GM23338 (cell line): ENCODE data around the gene SH2D2A. TPM values are rescaled to one million over a fixed set of nuclear protein-coding genes. Genes with fewer than 3 reads are reported as not detected.

Experiments used
- ATAC-seq: fragments of 200-7000 bp; cut with Tn5 transposase; 3 replicates; pipeline ENCODE4 v1.9.1; 2020
- DNase-seq: peaks from one replicate; pipeline ENCODE4 v3.0.0-alpha.2; 2015; ENCODE audit warnings: low spot score
- H2AFZ ChIP-seq: fragments of 200-600 bp; sonication (generic); 2 replicates; pipeline ENCODE4 v1.8.0; 2016; ENCODE audit warnings: antibody characterized with exemption, mild to moderate bottlenecking, moderate library complexity
- H3F3A ChIP-seq: fragments of 200-600 bp; sonication (generic); replicated peaks from 2 replicates; pipeline ENCODE4 v1.8.0; 2017; ENCODE audit warnings: antibody characterized with exemption, mixed run types, low read depth
- H3K27ac ChIP-seq: fragments of 200-600 bp; sonication (generic); 2 replicates; pipeline ENCODE4 v1.6.1; 2016; ENCODE audit warnings: low read depth
- H3K27me3 ChIP-seq: fragments of 200-600 bp; sonication (generic); 2 replicates; pipeline ENCODE4 v1.8.0; 2016; ENCODE audit warnings: mild to moderate bottlenecking, mixed run types, moderate library complexity; ENCODE audit not compliant: insufficient read depth
- H3K36me3 ChIP-seq: fragments of 200-600 bp; sonication (generic); 2 replicates; pipeline ENCODE4 v1.8.0; 2016; ENCODE audit warnings: mild to moderate bottlenecking; ENCODE audit not compliant: insufficient read depth
- H3K4me1 ChIP-seq: fragments of 200-600 bp; sonication (generic); 2 replicates; pipeline ENCODE4 v1.8.0; 2016; ENCODE audit warnings: mild to moderate bottlenecking, moderate library complexity; ENCODE audit not compliant: insufficient read depth
- H3K4me2 ChIP-seq: fragments of 200-600 bp; sonication (generic); 2 replicates; pipeline ENCODE4 v1.7.1; 2017; ENCODE audit warnings: mixed run types
- H3K4me3 ChIP-seq: fragments of 200-600 bp; sonication (generic); 2 replicates; pipeline ENCODE4 v1.6.1; 2016; ENCODE audit warnings: mixed run types
- H3K79me2 ChIP-seq: fragments of 200-600 bp; sonication (generic); replicated peaks from 2 replicates; pipeline ENCODE4 v1.8.0; 2017; ENCODE audit warnings: mild to moderate bottlenecking; ENCODE audit not compliant: insufficient read depth
- H3K9me2 ChIP-seq: fragments of 200-600 bp; sonication (generic); 2 replicates; pipeline ENCODE4 v1.8.0; 2017; ENCODE audit not compliant: insufficient read depth
- H4K20me1 ChIP-seq: fragments of 200-600 bp; sonication (generic); replicated peaks from 2 replicates; pipeline ENCODE4 v1.8.0; 2017; ENCODE audit warnings: mild to moderate bottlenecking; ENCODE audit not compliant: insufficient read depth
- H3K27ac Mint-ChIP-seq: 2 replicates; pipeline ENCODE4 v1.8.0; 2020; ENCODE audit warnings: inconsistent platforms, mild to moderate bottlenecking, moderate library complexity, mixed read lengths
- H3K27me3 Mint-ChIP-seq: 3 replicates; pipeline ENCODE4 v1.8.0; 2022; ENCODE audit warnings: low read depth, mild to moderate bottlenecking, moderate library complexity, mixed read lengths, inconsistent platforms; ENCODE audit not compliant: insufficient read depth, poor library complexity
- H3K36me3 Mint-ChIP-seq: 3 replicates; pipeline ENCODE4 v1.8.0; 2021; ENCODE audit warnings: low read depth, mild to moderate bottlenecking, inconsistent platforms, moderate library complexity, mixed read lengths
- H3K4me1 Mint-ChIP-seq: 3 replicates; pipeline ENCODE4 v1.8.0; 2020; ENCODE audit warnings: mild to moderate bottlenecking, inconsistent platforms, mixed read lengths
- H3K4me3 Mint-ChIP-seq: 3 replicates; pipeline ENCODE4 v1.8.0; 2021; ENCODE audit warnings: moderate library complexity, mild to moderate bottlenecking, inconsistent platforms, mixed read lengths
- H3K9me3 Mint-ChIP-seq: 3 replicates; pipeline ENCODE4 v1.8.0; 2020; ENCODE audit warnings: moderate library complexity, mild to moderate bottlenecking, inconsistent platforms, mixed read lengths
- CTCF ChIP-seq, 2 experiments: fragments of 200-600 bp in 1 of 2; sonication (generic) in 1 of 2; conservative IDR thresholded peaks; 2 replicates each; pipeline versions ENCODE4 v1.5.1 to v1.6.1; 2016 to 2017; ENCODE audit warnings: antibody characterized with exemption in 2 of 2, low read depth in 2 of 2, mild to moderate bottlenecking in 2 of 2, moderate library complexity in 1 of 2
- ETS1 ChIP-seq: IDR thresholded peaks from 2 replicates; pipeline ENCODE4 v1.6.1; 2016; ENCODE audit warnings: antibody characterized with exemption
- EZH2 ChIP-seq: fragments of 200-600 bp; sonication (generic); IDR thresholded peaks from one replicate; pipeline ENCODE4 v1.8.0; 2017; ENCODE audit warnings: antibody characterized with exemption, mild to moderate bottlenecking, low read depth; ENCODE audit not compliant: unreplicated experiment
- EZH2phosphoT487 ChIP-seq: fragments of 200-600 bp; sonication (generic); IDR thresholded peaks from one replicate; pipeline ENCODE4 v1.8.1; 2018; ENCODE audit warnings: antibody characterized with exemption; ENCODE audit not compliant: unreplicated experiment
- POLR2AphosphoS5 ChIP-seq: IDR thresholded peaks from 2 replicates; pipeline ENCODE4 v1.6.1; 2016; ENCODE audit warnings: antibody characterized with exemption, low read depth
- REST ChIP-seq: IDR thresholded peaks from one replicate; pipeline ENCODE4 v1.6.1; 2018; ENCODE audit warnings: antibody characterized with exemption; ENCODE audit not compliant: unreplicated experiment
- STAT1 ChIP-seq: IDR thresholded peaks from one replicate; pipeline ENCODE4 v1.6.1; 2016; ENCODE audit warnings: antibody characterized with exemption; ENCODE audit not compliant: unreplicated experiment
- ZNF114 ChIP-seq: fragments of 250-450 bp; sonication (Bioruptor Pico); IDR thresholded peaks from 2 replicates; pipeline ENCODE4 v1.5.0; 2020; ENCODE audit warnings: mild to moderate bottlenecking, moderate library complexity
- ZNF331 ChIP-seq: fragments of 250-450 bp; sonication (Bioruptor Pico); IDR thresholded peaks from 2 replicates; pipeline ENCODE4 v1.5.0; 2020; ENCODE audit warnings: low read depth, mild to moderate bottlenecking, moderate library complexity
- ZNF462 ChIP-seq: fragments of 250-450 bp; sonication (Bioruptor Pico); IDR thresholded peaks from 2 replicates; pipeline ENCODE4 v1.5.0; 2020; ENCODE audit warnings: mild to moderate bottlenecking, moderate library complexity
- polyA plus RNA-seq: library from polyadenylated mRNA; unstranded; fragments of >200 nt; fragmentation: Nextera tagmentation; extraction: Ambion mirVana; gene quantifications from 2 replicates; pipeline ENCODE4 v1.2.1, GENCODE V29; 2016
- total RNA-seq: library from RNA; depleted of rRNA; stranded (reverse); fragments of >200 nt; shearing (Covaris generic); gene quantifications from 2 replicates; pipeline ENCODE4 v1.2.3, GENCODE V29; 2014

Gene SH2D2A
- total and polyA plus RNA-seq, 2 experiments from 2014 or later = 5.5 to 11.5 TPM

- DNase-seq (no peak), ATAC-seq (no peak)
- no peak overlapping the region for H3K27ac Mint-ChIP-seq
- TF ChIP-seq EZH2phosphoT487 (no peak), STAT1 (no peak), ZNF462 (no peak), ETS1 (no peak), EZH2 (no peak), POLR2AphosphoS5 (no peak), REST (no peak), CTCF (conservative IDR thresholded peaks at IDR 0.05; ENCODE audit: low read depth in 2 of 2) (no peak), ZNF331 (CRISPR knock-in tag) (no peak), ZNF114 (no peak)
- H3K4me1 ChIP-seq = no peaks in the 10 kb centered on the region
- H3K27ac ChIP-seq = no peak overlapping the region
- H2AFZ ChIP-seq = no peak overlapping the region
- 0 out of 2 replicates have a peak, but pooled peaks cover 4% of the 10 kb centered on the region for H3F3A ChIP-seq
- no peaks in the 10 kb centered on the region for H3K9me3 Mint-ChIP-seq
- no peaks in the 10 kb centered on the region for H4K20me1 ChIP-seq
- no peaks in the 10 kb centered on the region for H3K9me2 ChIP-seq
- H3K79me2 ChIP-seq = no peaks in the 10 kb centered on the region
- no peaks in the 10 kb centered on the region for H3K4me1 Mint-ChIP-seq
- no peak overlapping the region for H3K4me3 Mint-ChIP-seq
- H3K36me3 ChIP-seq = no peaks in the 10 kb centered on the region
- H3K27me3 ChIP-seq = peaks cover 6% of the 10 kb centered on the region; the same call in 1 of the 2 replicates
- peaks cover 4% of the 10 kb centered on the region for H3K27me3 Mint-ChIP-seq
- H3K4me2 ChIP-seq = no peak overlapping the region
- no peak overlapping the region for H3K4me3 ChIP-seq
- H3K36me3 Mint-ChIP-seq = no peaks in the 10 kb centered on the region
Observed at GRCh38 chr1:156822680-156823079, 6.0 kb upstream of the SH2D2A start.
